ENCODE data around the gene SIN3A. TPM values are rescaled to one million over a fixed set of nuclear protein-coding genes. Genes with fewer than 3 reads are reported as not detected.

SIN3A gene
- total and polyA plus RNA-seq, 2 of the 4 experiments (the other 2 are of a cell fraction) = 21.2 to 31.5 TPM

DNA sequence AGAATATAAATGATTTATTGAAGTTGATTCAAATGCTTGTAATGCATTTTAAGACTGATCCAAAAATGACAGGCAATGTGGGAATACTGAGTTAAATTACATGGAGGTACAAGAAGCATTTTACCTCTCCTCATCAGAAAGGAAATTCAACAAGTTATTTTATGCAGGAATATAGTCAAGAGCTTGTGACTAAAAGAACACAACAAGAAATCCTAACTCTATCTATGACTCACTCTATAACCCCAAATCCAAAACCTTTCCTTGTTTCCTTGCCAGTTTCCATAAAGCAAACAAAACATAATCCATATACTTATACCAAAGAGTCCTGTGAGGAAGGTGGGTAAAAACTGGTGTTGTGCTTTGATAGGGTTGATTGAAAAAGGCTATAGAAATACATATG lies 30.8 kb downstream of the SIN3A start:
- peak; percentile 62 for DNase-seq
- H3K4ac ChIP-seq (ENCODE audit: low read depth, low read length) = no peak overlapping the region
- H2BK15ac ChIP-seq (ENCODE audit: low read depth, low read length) = no peak overlapping the region
- no peak overlapping the region for H4K91ac ChIP-seq (ENCODE audit: insufficient read depth, low read depth, low read length)
- no peaks in the 10 kb centered on the region for H3K9me3 ChIP-seq (ENCODE audit: control insufficient read depth, insufficient read depth, low read length)
- H2BK5ac ChIP-seq (ENCODE audit: low read depth, low read length, poor library complexity, severe bottlenecking) = no peak overlapping the region
- dilution Hi-C loops (cut with HindIII; ENCODE audit: low sequenced_read_pairs, unreplicated experiment) (no loop called here), in situ Hi-C loops (cut with MboI; ENCODE audit: low sequenced_read_pairs) (no loop called here), intact Hi-C loops (cut with micrococcal nuclease) (no loop called here)
- H3K4me2 ChIP-seq (ENCODE audit: low read depth, low read length) = no peak overlapping the region
- H3K27me3 ChIP-seq (ENCODE audit: control insufficient read depth, insufficient read depth, low read length) = no peaks in the 10 kb centered on the region
- H4K5ac ChIP-seq (ENCODE audit: low read depth, low read length) = no peak overlapping the region
- no peak overlapping the region for H2BK20ac ChIP-seq (ENCODE audit: low read depth, low read length)
- no peaks in the 10 kb centered on the region for H4K20me1 ChIP-seq (ENCODE audit: insufficient read depth, low read length)
- no peak overlapping the region for H2AFZ ChIP-seq (replicated peaks; ENCODE audit: low read length, poor library complexity)
- no peak overlapping the region for H2BK120ac ChIP-seq (ENCODE audit: low read depth, low read length)
- H3K23ac ChIP-seq (ENCODE audit: low read depth, low read length) = no peak overlapping the region
- POLR2A ChIA-PET (ENCODE audit: unreplicated experiment) = interaction anchor here (0.5 kb wide), 1 partner anchor 15 kb away, joined by 3 read pairs; no protein-coding TSS in a partner anchor
- H3K56ac ChIP-seq (ENCODE audit: extremely low read depth, insufficient read depth, low read length) = no peak overlapping the region
- TF ChIP-seq USF2 (IDR thresholded peaks at IDR 0.05; ENCODE audit: low read depth, low read length) (no peak), FOS (IDR thresholded peaks at IDR 0.05; ENCODE audit: low read depth, low read length) (no peak), CTCF (conservative IDR thresholded peaks at IDR 0.05; ENCODE audit: low read depth, low read length) (no peak)
- H3K4me3 ChIP-seq (ENCODE audit: insufficient read depth, low read depth, low read length) = no peak overlapping the region
- H3K9ac ChIP-seq (ENCODE audit: low read depth, low read length) = no peak overlapping the region
- peaks cover 21% of the 10 kb centered on the region for H3K36me3 ChIP-seq (ENCODE audit: control insufficient read depth, insufficient read depth, low read length)
- no peak overlapping the region for H3K27ac ChIP-seq (ENCODE audit: insufficient read depth, low read length)
- CTCF ChIA-PET = interaction anchor here (0.5 to 1.1 kb wide), 2 partner anchors 14 to 21 kb away, joined by 3 to 5 read pairs; no protein-coding TSS in a partner anchor
- peaks cover 14 to 39% of the 10 kb centered on the region in 2 experiments for H3K79me1 ChIP-seq (ENCODE audit: low read depth in 1 of 2, low read length in 2 of 2)
- H3K4me1 ChIP-seq (ENCODE audit: control insufficient read depth, insufficient read depth, low read length) = no peaks in the 10 kb centered on the region
- H4K8ac ChIP-seq (ENCODE audit: low read depth in 2 of 2, low read length in 2 of 2) = no peak overlapping the region
- no peak overlapping the region for H3K14ac ChIP-seq (replicated peaks; ENCODE audit: low read depth, low read length)
- BruUV-seq (replicated peaks) = no TSS peak
- no peak overlapping the region for H3K18ac ChIP-seq (ENCODE audit: low read depth, low read length)
- ATAC-seq (ENCODE audit: low read depth) = peak; percentile 72
- no peak overlapping the region for H2AK5ac ChIP-seq (ENCODE audit: low read depth, low read length)
- no peak overlapping the region for H2AK9ac ChIP-seq (replicated peaks; ENCODE audit: low read depth, low read length, poor library complexity)
- peaks cover 3% of the 10 kb centered on the region for H3K9me1 ChIP-seq (ENCODE audit: insufficient read depth, low read length)

Measured in IMR-90 (cell line).